Mucosa of descending colon (tissue), 3 donors: ENCODE measurements around the gene RFLNA. TPM values are rescaled to one million over a fixed set of nuclear protein-coding genes. Genes with fewer than 3 reads are reported as not detected.
A peak's percentile ranks its signal among the peaks of the same experiment; 100 is the strongest.

Experiments used
- ATAC-seq: fragments of 200-7000 bp; cut with Tn5 transposase; one replicate; pipeline ENCODE4 v1.9.1; 2020; ENCODE audit warnings: mild to moderate bottlenecking, moderate library complexity
- DNase-seq, 3 donors: peaks; one replicate each; pipeline ENCODE4 v3.0.0-alpha.2; 2020
- H3K36me3 ChIP-seq: fragments of 200-600 bp; one replicate; pipeline ENCODE4 v1.8.0; 2021; ENCODE audit warnings: low read depth, mild to moderate bottlenecking
- H3K4me1 ChIP-seq: fragments of 200-600 bp; one replicate; pipeline ENCODE4 v1.8.0; 2021; ENCODE audit warnings: low read depth, mild to moderate bottlenecking
- H3K4me3 ChIP-seq: fragments of 200-600 bp; one replicate; pipeline ENCODE4 v1.8.0; 2021; ENCODE audit warnings: mild to moderate bottlenecking
- H3K9me3 ChIP-seq: fragments of 200-600 bp; one replicate; pipeline ENCODE4 v1.8.0; 2021; ENCODE audit warnings: mild to moderate bottlenecking
- CTCF ChIP-seq: fragments of 200-600 bp; IDR thresholded peaks from one replicate; pipeline ENCODE4 v1.8.0; 2022; ENCODE audit warnings: antibody characterized with exemption, mild to moderate bottlenecking
- intact Hi-C, 2 donors: fragments of 100-400 bp; cut with DNase I in 1 of 2; cut with micrococcal nuclease in 1 of 2; formaldehyde crosslinking; loops; one replicate each; pipeline versions ENCODE4 v1.11.0 to v1.11.1; 2022; cut with DNase I, micrococcal nuclease
- total RNA-seq, 3 donors: library from RNA; stranded (reverse); fragmentation: NEBNext Ultra II Directional in 2 of 3; extraction: Animal tissue kit (Norgen Biotek cat#: 25700) in 2 of 3; gene quantifications; one replicate each; pipeline versions ENCODE4 v1.2.1 to v1.2.4, GENCODE V29; 2021 to 2023
- donor health status: DM: no; HTN: no; CAD: no; lungs with moderate emphysema.
- donor health status: DM: no; HTN: no; CAD: no.
- donor health status: DM: no; HTN: yes; CAD: no.

The RFLNA gene
- total RNA-seq, 3 donors from 2014 or later = 18.0 to 74.5 (median 36.0) TPM

GRCh38 chr12:124328116-124328515 lies 33.2 kb downstream of the RFLNA start:
- peak; percentile 12 for ATAC-seq
- Histone ChIP-seq H3K4me3 (no peak overlapping the region), H3K36me3 (no peaks in the 10 kb centered on the region), H3K9me3 (peaks cover 11% of the 10 kb centered on the region), H3K4me1 (peaks cover 11% of the 10 kb centered on the region)
- intact Hi-C loops = no loop called here
- DNase-seq = no peak
- no peak for TF ChIP-seq CTCF

GRCh38 chr12:124328636-124329035 lies 33.7 kb downstream of the RFLNA start:
- Histone ChIP-seq H3K4me1 (peaks cover 11% of the 10 kb centered on the region), H3K4me3 (no peak overlapping the region), H3K9me3 (peaks cover 7% of the 10 kb centered on the region), H3K36me3 (no peaks in the 10 kb centered on the region)
- no peak for ATAC-seq
- DNase-seq = no peak
- intact Hi-C loops = no loop called here
- TF ChIP-seq CTCF = no peak

- H3K9me3 ChIP-seq = no peaks in the 10 kb centered on the region
- H3K4me1 ChIP-seq = peaks cover 10% of the 10 kb centered on the region
These were observed 37.3 kb downstream of the RFLNA start for GRCh38 chr12:124332058-124332672.

GRCh38 chr12:124332900-124333299 lies 38.0 kb downstream of the RFLNA start:
- Histone ChIP-seq H3K4me3 (no peak overlapping the region), H3K36me3 (peaks cover 7% of the 10 kb centered on the region), H3K4me1 (peaks cover 4% of the 10 kb centered on the region), H3K9me3 (no peaks in the 10 kb centered on the region)
- intact Hi-C loops = no loop called here
- no peak for TF ChIP-seq CTCF
- ATAC-seq = no peak
- no peak for DNase-seq

More at GRCh38 chr12:124332058-124332672, 37.3 kb downstream of the RFLNA start:
- no peak for TF ChIP-seq CTCF
- Histone ChIP-seq H3K4me3 (no peak overlapping the region), H3K36me3 (peaks cover 7% of the 10 kb centered on the region)
- intact Hi-C loops = no loop called here
- no peak for ATAC-seq
- DNase-seq = no peak

- no peak overlapping the region for H3K4me3 ChIP-seq
- ATAC-seq (no peak), DNase-seq (no peak)
- TF ChIP-seq CTCF = no peak
- peaks cover 7% of the 10 kb centered on the region for H3K36me3 ChIP-seq
- H3K9me3 ChIP-seq = no peaks in the 10 kb centered on the region
- intact Hi-C loops = no loop called here
- H3K4me1 ChIP-seq = no peaks in the 10 kb centered on the region
These were observed 38.8 kb downstream of the RFLNA start for GRCh38 chr12:124333724-124334123.

GRCh38 chr12:124334266-124334665 lies 39.4 kb downstream of the RFLNA start:
- intact Hi-C loops = no loop called here

More at GRCh38 chr12:124334266-124334665, 39.4 kb downstream of the RFLNA start:
- Histone ChIP-seq H3K4me3 (no peak overlapping the region), H3K9me3 (no peaks in the 10 kb centered on the region), H3K36me3 (peaks cover 7% of the 10 kb centered on the region), H3K4me1 (no peaks in the 10 kb centered on the region)
- DNase-seq (no peak), ATAC-seq (no peak)
- TF ChIP-seq CTCF = no peak
